CD4-positive, CD25-positive, alpha-beta regulatory T cell (primary cell): ENCODE data around the gene FCN2. TPM values are rescaled to one million over a fixed set of nuclear protein-coding genes. Genes with fewer than 3 reads are reported as not detected.

Experiments used
- ATAC-seq, 2 donors: fragments of 150-1000 bp; cut with Tn5 transposase; one replicate each; pipeline ENCODE4 v1.10.0; 2021; ENCODE audit warnings: low read depth in 2 of 2, moderate number of reproducible peaks in 2 of 2, moderate library complexity in 1 of 2
- DNase-seq, 3 donors: peaks; one replicate each; pipeline versions ENCODE4 v3.0.0 to v3.0.0-alpha.2; 2012 to 2022; ENCODE audit warnings: mixed read lengths in 1 of 3
- H3K27ac ChIP-seq: one replicate; pipeline ENCODE4 v1.7.0; 2013; ENCODE audit warnings: mild to moderate bottlenecking, low read length; ENCODE audit not compliant: insufficient read depth, poor library complexity, severe bottlenecking
- H3K27me3 ChIP-seq: one replicate; pipeline ENCODE4 v1.7.0; 2013; ENCODE audit warnings: low read length; ENCODE audit not compliant: control insufficient read depth, insufficient read depth
- H3K36me3 ChIP-seq: one replicate; pipeline ENCODE4 v1.7.0; 2013; ENCODE audit warnings: mild to moderate bottlenecking, low read length, moderate library complexity; ENCODE audit not compliant: control insufficient read depth, insufficient read depth
- H3K4me1 ChIP-seq: 2 replicates; pipeline ENCODE4 v1.7.0; 2013; ENCODE audit warnings: mild to moderate bottlenecking, low read length; ENCODE audit not compliant: insufficient read depth, control insufficient read depth, poor library complexity, severe bottlenecking
- H3K4me3 ChIP-seq: one replicate; pipeline ENCODE4 v1.7.0; 2013; ENCODE audit warnings: low read depth, mild to moderate bottlenecking, low read length, moderate library complexity
- H3K9me3 ChIP-seq, 2 experiments: 1 replicate in 1 of 2; 2 replicates in 1 of 2; pipeline ENCODE4 v1.7.0; 2013; ENCODE audit warnings: low read length in 2 of 2, mild to moderate bottlenecking in 1 of 2, moderate library complexity in 1 of 2; ENCODE audit not compliant: control insufficient read depth in 2 of 2
- H3K27ac Mint-ChIP-seq, 3 donors: one replicate each; pipeline ENCODE4 v1.8.0; 2020 to 2022; ENCODE audit warnings: mild to moderate bottlenecking in 3 of 3, mixed read lengths in 3 of 3, moderate library complexity in 2 of 3
- H3K27me3 Mint-ChIP-seq: one replicate; pipeline ENCODE4 v1.8.0; 2022; ENCODE audit warnings: mild to moderate bottlenecking, mixed read lengths
- H3K36me3 Mint-ChIP-seq: one replicate; pipeline ENCODE4 v1.8.0; 2020; ENCODE audit warnings: mixed read lengths
- H3K4me1 Mint-ChIP-seq, 4 donors: one replicate each; pipeline ENCODE4 v1.8.0; 2020 to 2022; ENCODE audit warnings: mixed read lengths in 4 of 4, mild to moderate bottlenecking in 1 of 4
- H3K4me3 Mint-ChIP-seq, 4 donors: one replicate each; pipeline ENCODE4 v1.8.0; 2020 to 2022; ENCODE audit warnings: mild to moderate bottlenecking in 4 of 4, mixed read lengths in 4 of 4, moderate library complexity in 3 of 4
- H3K9me3 Mint-ChIP-seq, 7 donors: one replicate each; pipeline ENCODE4 v1.8.0; 2020 to 2022; ENCODE audit warnings: mixed read lengths in 7 of 7, mild to moderate bottlenecking in 3 of 7, moderate library complexity in 2 of 7
- polyA plus RNA-seq, 4 donors: library from polyadenylated mRNA; unstranded; fragments of 300-500 nt; fragmentation: Illumina TruSeq; gene quantifications; one replicate each; pipeline ENCODE4 v1.2.3, GENCODE V29; 2021
- total RNA-seq: library from RNA; stranded (reverse); gene quantifications from one replicate; pipeline ENCODE4 v1.2.3, GENCODE V29; 2022

The FCN2 gene
- total and polyA plus RNA-seq, 5 donors from 2014 or later: not detected

DNA sequence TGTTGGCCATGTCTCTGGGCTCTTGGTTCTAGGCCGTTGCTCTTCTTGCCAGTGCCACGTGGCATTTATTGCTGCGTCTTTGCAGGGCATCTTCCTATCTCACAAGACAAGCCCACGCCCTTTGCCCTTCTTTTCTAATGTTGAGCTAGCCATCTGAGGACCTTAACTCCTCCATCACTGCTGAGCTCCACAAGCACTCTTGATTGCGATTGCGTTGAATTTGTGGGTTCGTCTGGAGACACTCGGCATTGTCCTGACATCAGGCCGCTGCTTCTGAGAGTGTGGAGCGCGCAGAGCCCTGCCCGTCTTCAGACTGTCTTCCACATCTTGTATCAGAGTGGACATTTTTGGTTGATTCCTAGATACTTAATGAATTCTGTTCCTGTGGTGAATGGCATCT, 51.6 kb downstream of the FCN2 start:
- ATAC-seq: no peak
- H3K4me1 Mint-ChIP-seq: no peaks in the 10 kb centered on the region

DNA sequence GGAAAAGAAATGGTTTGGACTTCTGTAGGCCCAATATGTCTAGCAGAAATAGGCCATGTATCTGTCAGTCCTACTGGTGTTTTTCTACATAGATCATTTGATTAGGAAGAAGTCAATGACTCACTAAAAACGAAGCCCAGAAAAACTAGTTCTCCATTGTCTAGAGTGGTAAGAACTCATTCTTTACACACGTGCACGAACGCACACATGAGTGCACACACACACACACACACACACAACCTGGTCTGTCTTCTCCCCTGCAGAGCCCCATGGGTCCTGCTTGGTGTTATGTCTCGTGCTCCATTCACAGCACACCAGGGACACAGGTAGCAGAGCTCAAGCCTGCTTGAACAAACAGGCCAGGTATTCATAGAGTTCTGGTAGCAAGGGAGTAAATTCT, 52.0 kb downstream of the FCN2 start:
- peaks cover 0 to 4% (median 0%) of the 10 kb centered on the region in 7 donors for H3K9me3 Mint-ChIP-seq
- peaks cover 7% of the 10 kb centered on the region for H3K27me3 Mint-ChIP-seq
- H3K27me3 ChIP-seq: no peaks in the 10 kb centered on the region
- H3K4me1 Mint-ChIP-seq: no peaks in the 10 kb centered on the region
- H3K4me3 Mint-ChIP-seq: no peak overlapping the region
- no peaks in the 10 kb centered on the region for H3K4me1 ChIP-seq
- DNase-seq (no peak), ATAC-seq (no peak)
- H3K36me3 ChIP-seq: no peaks in the 10 kb centered on the region
- H3K4me3 ChIP-seq: no peak overlapping the region
- H3K27ac Mint-ChIP-seq: no peak overlapping the region
- H3K9me3 ChIP-seq: no peaks in the 10 kb centered on the region
- no peak overlapping the region for H3K27ac ChIP-seq
- H3K36me3 Mint-ChIP-seq: no peaks in the 10 kb centered on the region

More for the DNA sequence above, 51.6 kb downstream of the FCN2 start:
- peaks cover 7% of the 10 kb centered on the region for H3K27me3 Mint-ChIP-seq
- Histone ChIP-seq H3K27me3 (no peaks in the 10 kb centered on the region), H3K27ac (no peak overlapping the region), H3K4me3 (no peak overlapping the region), H3K9me3 (no peaks in the 10 kb centered on the region), H3K36me3 (no peaks in the 10 kb centered on the region), H3K4me1 (no peaks in the 10 kb centered on the region)
- H3K27ac Mint-ChIP-seq: no peak overlapping the region
- H3K9me3 Mint-ChIP-seq: peaks cover 0 to 4% (median 0%) of the 10 kb centered on the region in 7 donors
- no peak for DNase-seq
- H3K36me3 Mint-ChIP-seq: no peaks in the 10 kb centered on the region
- no peak overlapping the region for H3K4me3 Mint-ChIP-seq

DNA sequence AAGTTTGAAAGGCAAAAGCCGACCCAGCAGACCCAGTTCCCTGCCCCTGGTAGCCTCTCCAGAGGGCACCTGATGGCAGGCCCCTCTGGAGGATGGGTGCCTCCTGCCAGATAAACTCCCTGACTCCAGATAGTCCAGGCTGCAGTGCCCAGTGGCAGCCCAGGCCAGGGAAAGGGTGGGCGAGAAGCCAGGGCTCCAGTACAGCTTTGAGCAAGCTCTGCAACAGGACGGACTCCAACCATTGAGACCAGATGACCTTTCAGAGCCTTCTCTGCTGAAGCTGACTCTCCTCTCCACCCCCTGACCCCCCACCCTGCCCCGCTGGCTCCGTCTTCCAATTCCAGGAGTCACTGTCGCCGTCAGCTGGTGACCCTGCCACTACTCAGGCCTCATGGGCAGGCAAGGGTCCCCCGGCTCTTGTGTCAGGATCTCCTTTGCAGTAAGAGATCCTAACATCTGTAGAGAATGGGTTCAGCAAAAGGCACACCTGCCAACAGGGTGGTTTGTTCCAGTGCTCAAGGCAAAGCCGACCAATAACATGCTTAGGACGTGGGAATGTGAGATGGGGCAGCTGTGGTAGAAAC, 52.6 kb downstream of the FCN2 start:
- DNase-seq: no peak
- no peak for ATAC-seq
- Mint-ChIP-seq H3K36me3 (no peaks in the 10 kb centered on the region), H3K4me1 (no peaks in the 10 kb centered on the region), H3K27me3 (peaks cover 7% of the 10 kb centered on the region), H3K4me3 (no peak overlapping the region), H3K9me3 (peaks cover 0 to 4% (median 0%) of the 10 kb centered on the region in 7 donors), H3K27ac (no peak overlapping the region)
- no peaks in the 10 kb centered on the region for H3K9me3 ChIP-seq
- no peaks in the 10 kb centered on the region for H3K4me1 ChIP-seq
- H3K4me3 ChIP-seq: no peak overlapping the region
- no peak overlapping the region for H3K27ac ChIP-seq
- no peaks in the 10 kb centered on the region for H3K36me3 ChIP-seq
- H3K27me3 ChIP-seq: no peaks in the 10 kb centered on the region

DNA sequence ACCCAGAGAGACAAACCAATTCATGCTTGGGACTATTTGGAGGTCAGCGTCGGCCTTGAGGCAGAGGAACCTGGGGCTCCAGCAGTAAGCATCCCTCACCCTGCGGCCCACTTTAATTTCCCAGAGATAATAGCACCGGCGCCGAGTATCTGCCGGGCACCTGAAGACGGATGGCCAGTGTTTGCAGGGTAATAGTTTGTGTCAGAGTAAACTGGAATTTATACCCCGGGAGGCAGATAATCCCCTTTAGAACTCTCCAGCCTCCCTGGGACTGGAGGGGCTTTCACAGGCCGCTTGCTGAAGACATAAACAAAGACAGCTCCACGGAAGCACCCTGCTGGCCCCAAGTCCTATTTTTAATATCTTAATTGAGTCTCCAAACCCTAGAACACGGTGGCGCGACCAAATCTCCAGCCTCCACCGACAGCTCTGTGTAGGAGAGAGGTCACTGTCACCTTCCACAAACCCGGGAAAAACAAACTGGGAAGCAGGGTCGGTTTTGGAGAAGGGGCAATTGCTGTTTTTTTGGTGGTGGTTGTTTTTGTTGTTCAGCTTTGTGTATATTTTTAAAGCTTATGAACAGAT, 54.5 kb downstream of the FCN2 start:
- ATAC-seq (no peak), DNase-seq (no peak)
- H3K4me1 Mint-ChIP-seq: no peaks in the 10 kb centered on the region
- H3K27ac ChIP-seq: no peak overlapping the region
- no peaks in the 10 kb centered on the region for H3K36me3 Mint-ChIP-seq
- no peaks in the 10 kb centered on the region for H3K9me3 ChIP-seq
- H3K27me3 Mint-ChIP-seq: peaks cover 11% of the 10 kb centered on the region
- no peak overlapping the region for H3K4me3 Mint-ChIP-seq
- no peaks in the 10 kb centered on the region for H3K4me1 ChIP-seq
- no peak overlapping the region for H3K4me3 ChIP-seq
- peaks cover 0 to 2% (median 0%) of the 10 kb centered on the region in 7 donors for H3K9me3 Mint-ChIP-seq
- no peaks in the 10 kb centered on the region for H3K27me3 ChIP-seq
- no peaks in the 10 kb centered on the region for H3K36me3 ChIP-seq
- no peak overlapping the region for H3K27ac Mint-ChIP-seq

DNA sequence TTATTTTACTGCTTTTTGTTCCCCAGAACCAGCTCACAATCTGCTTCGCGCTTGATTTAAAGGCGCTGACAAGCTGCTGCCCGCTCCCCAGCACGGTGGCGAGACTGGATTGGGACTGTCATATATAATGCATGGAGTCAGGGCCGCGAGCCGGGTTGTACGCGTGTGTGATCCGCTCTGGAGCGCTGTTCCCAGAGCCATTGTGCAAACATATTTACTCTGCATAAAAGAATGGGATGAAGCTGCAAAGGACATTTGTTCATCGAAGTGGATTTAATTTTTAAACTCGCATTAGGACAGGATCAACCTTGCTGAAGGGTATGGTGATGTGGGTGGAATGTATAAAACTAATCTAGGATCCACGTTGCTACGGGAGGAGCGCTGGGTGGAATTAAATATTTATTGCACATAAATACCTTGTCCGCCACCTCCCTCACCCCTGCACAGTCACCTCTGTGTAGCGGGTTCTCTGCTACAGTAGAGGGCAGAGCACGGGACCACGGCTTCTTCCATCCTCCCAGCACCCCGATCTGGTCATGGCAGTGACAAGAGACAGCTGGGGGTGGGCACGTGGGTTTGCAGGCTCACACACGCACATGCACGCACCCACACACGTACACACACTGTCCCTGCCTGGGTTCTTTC, 55.2 kb downstream of the FCN2 start:
- Histone ChIP-seq H3K27me3 (no peaks in the 10 kb centered on the region), H3K27ac (no peak overlapping the region), H3K9me3 (no peaks in the 10 kb centered on the region), H3K36me3 (no peaks in the 10 kb centered on the region), H3K4me1 (no peaks in the 10 kb centered on the region), H3K4me3 (no peak overlapping the region)
- Mint-ChIP-seq H3K36me3 (no peaks in the 10 kb centered on the region), H3K9me3 (no peaks in the 10 kb centered on the region), H3K27me3 (peaks cover 11% of the 10 kb centered on the region), H3K4me3 (no peak overlapping the region), H3K27ac (no peak overlapping the region), H3K4me1 (no peaks in the 10 kb centered on the region)
- DNase-seq (no peak), ATAC-seq (no peak)

DNA sequence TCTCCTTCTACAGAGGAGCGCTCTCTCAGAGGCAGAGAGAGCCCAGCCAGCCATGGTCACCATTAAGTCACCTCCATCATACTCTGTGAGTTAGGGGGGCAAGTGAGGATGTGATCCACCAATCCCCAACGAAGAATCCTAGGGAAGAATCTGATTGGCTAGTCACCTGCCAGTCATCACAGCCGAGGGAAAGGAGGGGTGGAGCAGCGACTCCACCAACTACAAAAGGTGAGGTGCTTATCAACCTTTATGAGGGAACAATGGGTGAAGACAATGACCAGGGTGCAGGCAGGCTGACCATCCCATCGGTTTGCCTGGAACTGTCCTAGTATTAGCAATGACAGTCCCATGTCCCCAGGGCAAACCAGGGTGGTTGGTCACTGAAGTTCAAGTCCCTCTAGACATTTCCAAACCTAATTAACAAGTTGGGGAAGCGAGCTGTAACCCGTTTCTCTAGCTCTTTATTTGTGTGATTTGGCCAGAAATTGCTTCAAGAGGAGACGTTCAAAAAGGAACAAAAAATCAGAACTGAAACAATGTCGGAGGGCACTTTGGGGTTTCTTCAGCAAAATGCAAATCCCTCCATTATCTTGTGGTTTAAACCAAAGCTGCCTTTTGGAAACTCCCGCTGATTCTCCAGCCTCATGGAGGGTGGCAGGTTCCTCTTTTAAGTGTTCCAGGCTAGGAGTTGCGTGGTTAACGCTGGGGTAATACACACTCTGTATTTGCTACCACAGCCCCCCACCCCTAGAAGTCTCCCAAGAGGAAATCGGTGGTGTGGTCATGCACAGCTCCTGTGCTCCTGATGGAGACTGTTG, 55.9 kb downstream of the FCN2 start:
- no peaks in the 10 kb centered on the region for H3K36me3 Mint-ChIP-seq
- Histone ChIP-seq H3K9me3 (no peaks in the 10 kb centered on the region), H3K27me3 (no peaks in the 10 kb centered on the region), H3K4me1 (no peaks in the 10 kb centered on the region), H3K27ac (no peak overlapping the region), H3K4me3 (no peak overlapping the region), H3K36me3 (no peaks in the 10 kb centered on the region)
- peak overlapping the region in 1 of 3 donors; percentile 7 for H3K27ac Mint-ChIP-seq
- no peak for ATAC-seq
- H3K4me1 Mint-ChIP-seq: no peaks in the 10 kb centered on the region
- no peaks in the 10 kb centered on the region for H3K9me3 Mint-ChIP-seq
- no peak overlapping the region for H3K4me3 Mint-ChIP-seq
- DNase-seq: no peak
- peaks cover 7% of the 10 kb centered on the region for H3K27me3 Mint-ChIP-seq
